GM12874 (cell line): ENCODE measurements around the gene CCDC28A.

Experiments
- TF ChIP-seq, protein P1 (sequence below): IDR thresholded peaks from 2 replicates; pipeline ENCODE4 v1.5.1; 2011; ENCODE audit warnings: low read depth, mild to moderate bottlenecking, control low read depth, low read length, moderate library complexity; ENCODE audit not compliant: insufficient read depth

CCDC28A gene

DNA sequence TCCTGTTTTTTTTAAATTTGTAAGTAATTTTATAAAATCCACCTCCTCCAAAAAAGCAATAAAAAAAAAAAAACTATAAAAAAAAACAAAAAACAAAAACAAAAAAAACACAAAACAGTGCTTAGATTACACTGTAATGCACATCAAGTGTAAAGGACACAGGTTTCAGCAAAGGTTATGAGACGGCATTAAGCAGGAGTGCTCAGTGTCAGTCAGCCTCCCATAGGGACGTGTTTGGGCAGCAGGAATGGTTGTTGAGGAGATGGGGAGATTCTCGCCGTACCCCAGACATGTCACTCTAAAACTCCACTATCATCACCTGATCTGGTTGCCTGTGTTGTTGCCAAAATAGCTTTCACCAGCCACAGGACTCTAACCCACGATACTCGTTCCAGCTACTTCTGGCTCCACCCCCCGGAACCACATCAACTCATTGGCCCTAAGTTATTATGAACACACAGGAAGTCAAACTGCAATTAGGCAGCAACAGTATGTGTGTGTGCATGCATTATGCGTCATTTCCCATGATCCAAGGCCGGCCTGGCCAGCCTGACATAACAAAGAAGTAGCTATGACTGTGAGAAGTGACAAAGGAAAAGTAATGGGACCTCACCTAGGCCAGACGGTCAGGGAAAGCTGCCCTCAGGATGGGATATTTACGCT is 51.0 kb downstream of the CCDC28A start:
- TF ChIP-seq, protein P1, sequence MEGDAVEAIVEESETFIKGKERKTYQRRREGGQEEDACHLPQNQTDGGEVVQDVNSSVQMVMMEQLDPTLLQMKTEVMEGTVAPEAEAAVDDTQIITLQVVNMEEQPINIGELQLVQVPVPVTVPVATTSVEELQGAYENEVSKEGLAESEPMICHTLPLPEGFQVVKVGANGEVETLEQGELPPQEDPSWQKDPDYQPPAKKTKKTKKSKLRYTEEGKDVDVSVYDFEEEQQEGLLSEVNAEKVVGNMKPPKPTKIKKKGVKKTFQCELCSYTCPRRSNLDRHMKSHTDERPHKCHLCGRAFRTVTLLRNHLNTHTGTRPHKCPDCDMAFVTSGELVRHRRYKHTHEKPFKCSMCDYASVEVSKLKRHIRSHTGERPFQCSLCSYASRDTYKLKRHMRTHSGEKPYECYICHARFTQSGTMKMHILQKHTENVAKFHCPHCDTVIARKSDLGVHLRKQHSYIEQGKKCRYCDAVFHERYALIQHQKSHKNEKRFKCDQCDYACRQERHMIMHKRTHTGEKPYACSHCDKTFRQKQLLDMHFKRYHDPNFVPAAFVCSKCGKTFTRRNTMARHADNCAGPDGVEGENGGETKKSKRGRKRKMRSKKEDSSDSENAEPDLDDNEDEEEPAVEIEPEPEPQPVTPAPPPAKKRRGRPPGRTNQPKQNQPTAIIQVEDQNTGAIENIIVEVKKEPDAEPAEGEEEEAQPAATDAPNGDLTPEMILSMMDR = no peak

DNA sequence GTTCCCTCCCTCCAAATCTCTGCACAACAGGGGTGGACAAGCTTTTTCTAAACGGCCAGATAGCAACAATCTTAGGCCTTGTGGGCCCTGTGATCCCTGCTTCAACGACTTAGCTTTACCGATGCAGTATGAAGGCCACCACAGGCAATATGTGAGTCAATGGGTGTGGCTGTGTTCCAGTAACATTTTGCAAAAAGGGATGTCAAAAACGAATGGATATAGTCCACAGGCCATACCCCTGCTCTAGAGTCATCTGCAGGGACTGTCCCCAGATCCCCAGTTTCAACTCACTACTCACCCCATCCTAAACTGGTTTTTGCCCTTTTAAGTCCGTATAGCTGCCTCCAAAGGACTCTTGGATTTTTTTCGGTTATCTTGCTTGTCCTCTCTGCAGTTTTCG is 56.7 kb downstream of the CCDC28A start:
- TF ChIP-seq, protein P1 = no peak

DNA sequence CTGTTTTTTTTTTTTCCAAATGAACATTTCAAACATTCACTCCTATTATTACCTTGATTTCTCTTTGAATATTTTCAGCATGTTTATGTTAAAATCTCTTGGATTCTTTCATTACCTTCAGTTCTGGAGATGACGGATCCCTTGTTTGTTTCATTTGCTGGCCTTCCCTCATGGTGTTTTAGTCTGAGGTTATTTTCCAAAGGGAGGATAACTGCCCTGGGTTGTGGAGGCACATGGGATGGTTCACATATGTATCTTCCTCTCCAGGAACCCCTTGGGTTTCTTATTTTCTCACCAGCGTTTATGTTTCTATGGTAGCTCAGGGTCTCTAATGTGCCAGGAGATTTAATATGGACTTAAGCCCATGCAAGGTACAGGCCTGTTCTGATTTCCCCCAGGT is 58.6 kb downstream of the CCDC28A start:
- TF ChIP-seq, protein P1 = no peak

DNA sequence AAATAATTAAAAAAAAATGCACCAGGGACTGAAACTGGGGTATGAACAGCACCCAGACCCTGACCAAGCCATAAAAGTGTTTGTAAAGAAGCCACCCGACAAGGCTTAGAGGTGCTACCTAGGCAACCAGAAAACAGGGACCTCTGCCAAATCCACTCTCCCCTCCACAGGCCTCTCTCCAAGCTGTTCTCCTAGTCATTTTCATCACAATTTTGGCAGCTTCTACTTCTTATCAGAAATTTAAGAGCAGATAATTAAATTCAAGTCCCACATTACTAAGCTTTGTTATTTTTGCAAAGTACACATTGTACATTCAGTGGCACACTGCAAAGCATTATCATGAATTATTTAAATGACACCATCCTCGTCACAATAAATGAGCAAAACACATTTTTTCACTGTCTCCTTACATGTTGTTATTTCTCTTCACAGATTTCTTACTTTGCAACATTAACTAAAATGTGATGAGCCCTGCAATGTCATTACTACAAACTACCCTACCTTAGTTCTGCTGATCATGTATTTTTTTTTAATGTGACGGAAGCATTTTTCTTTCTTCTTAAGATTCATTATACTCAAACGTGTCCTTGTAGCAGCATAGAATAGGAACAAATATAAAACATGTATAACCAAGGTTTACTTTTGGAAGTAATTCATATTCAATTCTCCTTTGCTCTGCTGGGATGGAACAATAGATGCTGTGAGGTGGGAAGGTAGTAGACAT is 60.4 kb downstream of the CCDC28A start:
- TF ChIP-seq, protein P1 = no peak

DNA sequence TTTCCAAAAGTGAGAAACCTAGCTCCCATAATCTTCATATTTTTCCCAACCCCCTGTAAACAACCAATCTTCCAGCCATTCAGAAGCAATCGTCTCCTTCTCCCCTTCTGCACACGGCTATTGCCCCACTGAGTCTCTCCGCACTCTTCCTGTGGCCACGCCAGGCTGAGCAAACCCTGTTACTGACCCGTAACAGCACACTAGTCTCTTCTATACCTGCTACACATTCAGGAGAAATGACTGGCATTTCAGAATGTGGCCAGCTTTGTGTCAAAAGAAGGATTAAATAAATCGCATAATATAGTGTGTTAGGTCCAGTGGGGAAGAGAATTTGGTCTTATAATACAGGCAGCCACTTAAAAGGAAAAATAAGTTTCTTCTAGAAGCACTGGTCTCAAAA is 63.7 kb downstream of the CCDC28A start:
- TF ChIP-seq, protein P1 = no peak
